HG02759 (cell line): Measurements from ENCODE around the gene TIMP4.

Experiments used
- ATAC-seq: cut with Tn5 transposase; IDR thresholded peaks from one replicate; pipeline ENCODE4 v1.9.1; 2021; ENCODE audit warnings: mild to moderate bottlenecking, moderate library complexity; ENCODE audit not compliant: unreplicated experiment

TIMP4 gene

GRCh38 chr3:12148183-12148940 is 10.3 kb downstream of the TIMP4 start:
- no peak for ATAC-seq

- no peak for ATAC-seq
Measured at GRCh38 chr3:12147049-12147780, 11.5 kb downstream of the TIMP4 start.

GRCh38 chr3:12143949-12144504 is 14.7 kb downstream of the TIMP4 start:
- no peak for ATAC-seq

- no peak for ATAC-seq
Measured at GRCh38 chr3:12142476-12142875, 16.2 kb downstream of the TIMP4 start.

GRCh38 chr3:12141350-12141749 is 17.4 kb downstream of the TIMP4 start:
- ATAC-seq, result no peak

- ATAC-seq, result no peak
Measured at GRCh38 chr3:12139111-12139511, 19.6 kb downstream of the TIMP4 start.

- peak; percentile 52 for ATAC-seq
Measured at GRCh38 chr3:12138044-12138443, 20.7 kb downstream of the TIMP4 start.

- no peak for ATAC-seq
Measured at GRCh38 chr3:12136371-12136770, 22.3 kb downstream of the TIMP4 start.

GRCh38 chr3:12135029-12135657 is 23.6 kb downstream of the TIMP4 start:
- ATAC-seq, result peak; percentile 89

GRCh38 chr3:12132881-12133280 is 25.8 kb downstream of the TIMP4 start:
- ATAC-seq, result no peak

- no peak for ATAC-seq
Measured at GRCh38 chr3:12131351-12132090, 27.2 kb downstream of the TIMP4 start.

GRCh38 chr3:12127391-12127790 is 31.3 kb downstream of the TIMP4 start:
- ATAC-seq, result no peak

- ATAC-seq, result no peak
Measured at GRCh38 chr3:12125772-12126171, 32.9 kb downstream of the TIMP4 start.

GRCh38 chr3:12121466-12121865 is 37.2 kb downstream of the TIMP4 start:
- no peak for ATAC-seq

- no peak for ATAC-seq
Measured at GRCh38 chr3:12120374-12121140, 38.2 kb downstream of the TIMP4 start.

- ATAC-seq, result no peak
Measured at GRCh38 chr3:12117473-12117872, 41.2 kb downstream of the TIMP4 start.

GRCh38 chr3:12116870-12117269 is 41.8 kb downstream of the TIMP4 start:
- ATAC-seq, result no peak

- no peak for ATAC-seq
Measured at GRCh38 chr3:12115849-12116248, 42.9 kb downstream of the TIMP4 start.

GRCh38 chr3:12115104-12115503 is 43.6 kb downstream of the TIMP4 start:
- no peak for ATAC-seq

GRCh38 chr3:12114251-12114650 is 44.5 kb downstream of the TIMP4 start:
- no peak for ATAC-seq
